Ovary (tissue), 9 donors: ENCODE data around the gene REEP1. TPM values are rescaled to one million over a fixed set of nuclear protein-coding genes. Genes with fewer than 3 reads are reported as not detected.
"Not testable (repeated sequence)": the region's sequence is repeated elsewhere in the genome, so short reads cannot be mapped to it uniquely, and the experiment has no call there.

Source experiments
- DNase-seq, 5 donors: peaks; one replicate each; pipeline ENCODE4 v3.0.0-alpha.2; 2019 to 2020
- H3K27ac ChIP-seq, 2 donors: fragments of 200-600 bp; one replicate each; pipeline versions ENCODE4 v1.5.1 to v1.8.0; 2019 to 2022
- H3K27me3 ChIP-seq: fragments of 200-600 bp; one replicate; pipeline ENCODE4 v1.8.0; 2022
- H3K36me3 ChIP-seq: fragments of 200-600 bp; sonication (generic); one replicate; pipeline ENCODE4 v1.5.1; 2019
- H3K4me1 ChIP-seq: one replicate; pipeline ENCODE4 v1.8.1; 2013; ENCODE audit warnings: mild to moderate bottlenecking, moderate library complexity; ENCODE audit not compliant: insufficient read depth
- H3K4me3 ChIP-seq: fragments of 200-600 bp; sonication (generic); one replicate; pipeline ENCODE4 v1.5.1; 2017
- H3K9me3 ChIP-seq, 2 donors: fragments of 200-600 bp in 1 of 2; sonication (generic) in 1 of 2; one replicate each; pipeline versions ENCODE4 v1.5.1 to v1.8.1; 2013 to 2019; ENCODE audit warnings: mild to moderate bottlenecking in 1 of 2, moderate library complexity in 1 of 2
- CTCF ChIP-seq, 3 donors: fragments of 450-650 bp in 2 of 3; fragments of 200-600 bp in 1 of 3; IDR thresholded peaks; one replicate each; pipeline versions ENCODE4 v1.5.1 to v1.8.0; 2016 to 2022; ENCODE audit warnings: antibody characterized with exemption in 3 of 3, mild to moderate bottlenecking in 1 of 3
- EP300 ChIP-seq: sonication (generic); formaldehyde crosslinking; IDR thresholded peaks from one replicate; pipeline ENCODE4 v1.6.1; 2017; ENCODE audit warnings: antibody characterized with exemption
- POLR2A ChIP-seq: fragments of 450-650 bp; IDR thresholded peaks from one replicate; pipeline ENCODE4 v1.6.1; 2017; ENCODE audit warnings: antibody characterized with exemption, mild to moderate bottlenecking, moderate library complexity
- WGBS, 3 donors: extraction: QIAGEN DNeasy Blood & Tissue Kit in 1 of 3; methylation state at CpG; one replicate each; pipeline versions ENCODE4 v1.1.5 to v1.1.7; 2013 to 2017; 5-methylcytosine and 5-hydroxymethylcytosine counted together
- intact Hi-C, 4 donors: fragments of 100-400 bp; cut with DNase I; formaldehyde crosslinking; loops; one replicate each; pipeline versions ENCODE4 v1.11.0 to v1.15.1; 2022 to 2023
- polyA plus RNA-seq, 2 donors: library from polyadenylated mRNA; stranded (reverse); fragments of 200-250 nt in 1 of 2; fragments of 350-450 nt in 1 of 2; fragmentation: Illumina TruSeq in 1 of 2; extraction: RNeasy Lipid Tissue Mini Kit (QIAGEN cat#74804) in 1 of 2; gene quantifications; one replicate each; pipeline ENCODE4 v1.2.3, GENCODE V29; 2013 to 2014
- total RNA-seq, 7 donors: library from RNA; depleted of rRNA in 2 of 7; stranded (reverse); fragments of >200 nt in 2 of 7; fragmentation: NEBNext Ultra II Directional in 3 of 7; extraction: Animal tissue kit (Norgen Biotek cat#: 25700) in 3 of 7; gene quantifications; one replicate each; pipeline versions ENCODE4 v1.1.0 to v1.2.4, GENCODE V29; 2016 to 2023
- donor health status: DM: no; HTN: no; CAD: no; lungs with moderate emphysema.
- donor health status: DM: no; HTN: no; CAD: no.
- donor health status: Bipolar disorder and iron deficiency.
- donor health status: DM: yes; HTN: yes; CAD: no.
- donor health status: DM: no; HTN: no; CAD: no.
- donor health status: DM: yes; HTN: yes; CAD: no.

Gene REEP1
- total and polyA plus RNA-seq, 9 donors: 0.58 to 35.7 (median 2.0) TPM

- 77 to 82% (median 81%) methylated on average over 7 of the region's 7 CpGs for WGBS, 3 donors
- intact Hi-C loops: no loop called here
- H3K36me3 ChIP-seq: no peaks in the 10 kb centered on the region
- TF ChIP-seq CTCF (IDR thresholded peaks at IDR 0.05) (no peak), EP300 (no peak), POLR2A (no peak)
- H3K4me3 ChIP-seq: no peak overlapping the region
- H3K27me3 ChIP-seq: no peaks in the 10 kb centered on the region
- H3K9me3 ChIP-seq: no peaks in the 10 kb centered on the region
- no peak for DNase-seq
- no peaks in the 10 kb centered on the region for H3K4me1 ChIP-seq
- H3K27ac ChIP-seq: no peak overlapping the region
These were observed 10.0 kb upstream of the REEP1 start for GRCh38 chr2:86347401-86347800.

GRCh38 chr2:86345783-86346370 lies 8.5 kb upstream of the REEP1 start:
- H3K36me3 ChIP-seq, H3K9me3 ChIP-seq, intact Hi-C loops, DNase-seq, H3K27ac ChIP-seq, H3K4me3 ChIP-seq, H3K4me1 ChIP-seq, H3K27me3 ChIP-seq: not testable (repeated sequence)
- WGBS, 3 donors: 58 to 63% (median 61%) methylated on average over 6 of the region's 6 CpGs

GRCh38 chr2:86344404-86344803 lies 7.0 kb upstream of the REEP1 start:
- TF ChIP-seq CTCF (IDR thresholded peaks at IDR 0.05): no peak
- TF ChIP-seq EP300: no peak
- no peak for TF ChIP-seq POLR2A
- Histone ChIP-seq H3K9me3 (peaks cover 0 to 4% of the 10 kb centered on the region in 2 donors), H3K27ac (no peak overlapping the region), H3K4me1 (no peaks in the 10 kb centered on the region), H3K27me3 (no peaks in the 10 kb centered on the region), H3K4me3 (no peak overlapping the region), H3K36me3 (no peaks in the 10 kb centered on the region)
- intact Hi-C loops: no loop called here
- 67 to 80% (median 74%) methylated on average over 2 of the region's 2 CpGs for WGBS, 3 donors
- no peak for DNase-seq

GRCh38 chr2:86342488-86342887 lies 5.1 kb upstream of the REEP1 start:
- Histone ChIP-seq H3K27ac (no peak overlapping the region), H3K4me1 (no peaks in the 10 kb centered on the region), H3K4me3 (no peak overlapping the region), H3K9me3 (peaks cover 0 to 4% of the 10 kb centered on the region in 2 donors), H3K27me3 (no peaks in the 10 kb centered on the region), H3K36me3 (no peaks in the 10 kb centered on the region)
- no peak for DNase-seq
- 67 to 86% (median 72%) methylated on average over 1 of the region's 1 CpG for WGBS, 3 donors
- TF ChIP-seq POLR2A: no peak
- no peak for TF ChIP-seq EP300
- no peak for TF ChIP-seq CTCF (IDR thresholded peaks at IDR 0.05)
- intact Hi-C loops: no loop called here

- no peaks in the 10 kb centered on the region for H3K36me3 ChIP-seq
- TF ChIP-seq POLR2A: no peak
- TF ChIP-seq EP300: no peak
- TF ChIP-seq CTCF (IDR thresholded peaks at IDR 0.05): no peak
- intact Hi-C loops: no loop called here
- no peak overlapping the region for H3K4me3 ChIP-seq
- H3K9me3 ChIP-seq: peaks cover 0 to 4% of the 10 kb centered on the region in 2 donors
- DNase-seq: no peak
- no peaks in the 10 kb centered on the region for H3K4me1 ChIP-seq
- H3K27me3 ChIP-seq: no peaks in the 10 kb centered on the region
- H3K27ac ChIP-seq: no peak overlapping the region
These were observed 4.0 kb upstream of the REEP1 start for GRCh38 chr2:86341470-86341869.
